ENCODE results near the gene RUNX2. TPM values are rescaled to one million over a fixed set of nuclear protein-coding genes. Genes with fewer than 3 reads are reported as not detected.

RUNX2 gene
- total and polyA plus RNA-seq, 8 donors: 2.5 to 5.9 (median 3.0) TPM

- DNase-seq: no peak
- no peaks in the 10 kb centered on the region for H3K36me3 ChIP-seq
- H3K4me1 ChIP-seq: peaks cover 0 to 8% of the 10 kb centered on the region in 2 donors
- no peak overlapping the region for H3K27ac ChIP-seq
- no peak for ATAC-seq
- H3K4me3 ChIP-seq: no peak overlapping the region
- no peaks in the 10 kb centered on the region for H3K9me3 ChIP-seq
- no peaks in the 10 kb centered on the region for H3K27me3 ChIP-seq
- no peak for TF ChIP-seq CTCF (IDR thresholded peaks at IDR 0.05)
- intact Hi-C loops (cut with DNase I): no loop called here
Measured at GRCh38 chr6:45505470-45505869, 177.3 kb downstream of the RUNX2 start.

GRCh38 chr6:45507186-45507585 is 179.1 kb downstream of the RUNX2 start:
- no peak for TF ChIP-seq CTCF (IDR thresholded peaks at IDR 0.05)
- ATAC-seq (no peak), DNase-seq (no peak)
- intact Hi-C loops (cut with DNase I): no loop called here
- H3K36me3 ChIP-seq: no peaks in the 10 kb centered on the region
- H3K4me3 ChIP-seq: no peak overlapping the region
- H3K27ac ChIP-seq: no peak overlapping the region
- no peaks in the 10 kb centered on the region for H3K9me3 ChIP-seq
- H3K4me1 ChIP-seq: peaks cover 0 to 8% of the 10 kb centered on the region in 2 donors
- no peaks in the 10 kb centered on the region for H3K27me3 ChIP-seq

- Histone ChIP-seq H3K4me3 (no peak overlapping the region), H3K27ac (no peak overlapping the region), H3K9me3 (no peaks in the 10 kb centered on the region), H3K4me1 (peaks cover 0 to 8% of the 10 kb centered on the region in 2 donors), H3K27me3 (no peaks in the 10 kb centered on the region), H3K36me3 (no peaks in the 10 kb centered on the region)
- intact Hi-C loops (cut with DNase I): no loop called here
- TF ChIP-seq CTCF (IDR thresholded peaks at IDR 0.05): no peak
- no peak for ATAC-seq
- no peak for DNase-seq
Measured at GRCh38 chr6:45509426-45509825, 181.3 kb downstream of the RUNX2 start.

- no peak for TF ChIP-seq CTCF (IDR thresholded peaks at IDR 0.05)
- no peaks in the 10 kb centered on the region for H3K27me3 ChIP-seq
- H3K4me3 ChIP-seq: no peak overlapping the region
- ATAC-seq: no peak
- intact Hi-C loops (cut with DNase I): no loop called here
- H3K4me1 ChIP-seq: no peaks in the 10 kb centered on the region
- no peak overlapping the region for H3K27ac ChIP-seq
- no peaks in the 10 kb centered on the region for H3K36me3 ChIP-seq
- DNase-seq: no peak
- no peaks in the 10 kb centered on the region for H3K9me3 ChIP-seq
Measured at GRCh38 chr6:45512717-45513116, 184.6 kb downstream of the RUNX2 start.

GRCh38 chr6:45513213-45513618 is 185.1 kb downstream of the RUNX2 start:
- no peak for ATAC-seq
- H3K4me3 ChIP-seq: no peak overlapping the region

More at GRCh38 chr6:45513213-45513618, 185.1 kb downstream of the RUNX2 start:
- TF ChIP-seq CTCF (IDR thresholded peaks at IDR 0.05): no peak
- no peaks in the 10 kb centered on the region for H3K36me3 ChIP-seq
- intact Hi-C loops (cut with DNase I): no loop called here
- H3K4me1 ChIP-seq: no peaks in the 10 kb centered on the region
- no peak overlapping the region for H3K27ac ChIP-seq
- H3K27me3 ChIP-seq: no peaks in the 10 kb centered on the region
- H3K9me3 ChIP-seq: no peaks in the 10 kb centered on the region
- no peak for DNase-seq
